Measurements from ENCODE around the gene VENTX. TPM values are rescaled to one million over a fixed set of nuclear protein-coding genes. Genes with fewer than 3 reads are reported as not detected.
A peak's percentile ranks its signal among the peaks of the same experiment; 100 is the strongest.

VENTX gene
- polyA plus RNA-seq, 1 donor (not counting 4 experiments of a cell fraction or from before 2014, with no cell fraction given): not detected

DNA sequence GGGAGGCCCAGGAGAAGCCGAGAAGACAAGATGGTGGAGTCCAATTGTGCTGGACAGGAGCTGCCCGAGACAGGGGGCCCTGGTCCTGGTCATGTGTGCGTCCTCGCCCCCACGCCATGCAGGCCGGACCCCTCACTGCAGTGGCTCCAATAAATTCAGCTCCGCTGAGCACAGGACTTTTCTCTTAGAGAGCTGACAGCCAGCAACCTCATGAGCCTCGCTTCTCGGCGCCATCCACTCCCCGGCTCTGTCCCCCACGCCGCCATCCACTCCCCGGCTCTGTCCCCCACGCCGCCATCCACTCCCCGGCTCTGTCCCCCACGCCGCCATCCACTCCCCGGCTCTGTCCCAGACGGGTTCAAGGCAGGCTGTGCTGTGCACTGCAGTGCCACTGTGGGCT, 10.4 kb upstream of the VENTX start:
- Histone ChIP-seq H3K9me3 (ENCODE audit: control insufficient read depth, low read depth, low read length) (no peaks in the 10 kb centered on the region), H4K20me1 (ENCODE audit: control insufficient read depth, extremely low read depth, insufficient read depth, low read length) (no peaks in the 10 kb centered on the region), H3K9me1 (ENCODE audit: control insufficient read depth, extremely low read depth, insufficient read depth, low read length) (no peaks in the 10 kb centered on the region), H3K27me3 (ENCODE audit: control insufficient read depth, extremely low read depth, insufficient read depth, low read length) (peaks cover 67% of the 10 kb centered on the region), H3K36me3 (ENCODE audit: control insufficient read depth in 2 of 2, extremely low read depth in 1 of 2, insufficient read depth in 2 of 2, low read length in 2 of 2) (no peaks in the 10 kb centered on the region), H3K9ac (ENCODE audit: control insufficient read depth, extremely low read depth, insufficient read depth, low read length) (no peak overlapping the region), H3K79me2 (ENCODE audit: control insufficient read depth, insufficient read depth, low read length) (no peaks in the 10 kb centered on the region), H2AFZ (ENCODE audit: control insufficient read depth, low read length) (no peak overlapping the region), H3K27ac (ENCODE audit: control insufficient read depth, insufficient read depth, low read length) (no peak overlapping the region), H3K4me2 (ENCODE audit: control insufficient read depth, extremely low read depth, insufficient read depth, low read depth, low read length) (no peak overlapping the region), H3K4me3 (ENCODE audit: control insufficient read depth in 2 of 3, extremely low read depth in 1 of 3, insufficient read depth in 2 of 3, low read depth in 1 of 3, low read length in 3 of 3) (no peak overlapping the region), H3K4me1 (ENCODE audit: control insufficient read depth, extremely low read depth, insufficient read depth, low read length) (peaks cover 4% of the 10 kb centered on the region)
- no peak for TF ChIP-seq EZH2 (IDR thresholded peaks at IDR 0.05; ENCODE audit: low read length)
- TF ChIP-seq, protein P1, sequence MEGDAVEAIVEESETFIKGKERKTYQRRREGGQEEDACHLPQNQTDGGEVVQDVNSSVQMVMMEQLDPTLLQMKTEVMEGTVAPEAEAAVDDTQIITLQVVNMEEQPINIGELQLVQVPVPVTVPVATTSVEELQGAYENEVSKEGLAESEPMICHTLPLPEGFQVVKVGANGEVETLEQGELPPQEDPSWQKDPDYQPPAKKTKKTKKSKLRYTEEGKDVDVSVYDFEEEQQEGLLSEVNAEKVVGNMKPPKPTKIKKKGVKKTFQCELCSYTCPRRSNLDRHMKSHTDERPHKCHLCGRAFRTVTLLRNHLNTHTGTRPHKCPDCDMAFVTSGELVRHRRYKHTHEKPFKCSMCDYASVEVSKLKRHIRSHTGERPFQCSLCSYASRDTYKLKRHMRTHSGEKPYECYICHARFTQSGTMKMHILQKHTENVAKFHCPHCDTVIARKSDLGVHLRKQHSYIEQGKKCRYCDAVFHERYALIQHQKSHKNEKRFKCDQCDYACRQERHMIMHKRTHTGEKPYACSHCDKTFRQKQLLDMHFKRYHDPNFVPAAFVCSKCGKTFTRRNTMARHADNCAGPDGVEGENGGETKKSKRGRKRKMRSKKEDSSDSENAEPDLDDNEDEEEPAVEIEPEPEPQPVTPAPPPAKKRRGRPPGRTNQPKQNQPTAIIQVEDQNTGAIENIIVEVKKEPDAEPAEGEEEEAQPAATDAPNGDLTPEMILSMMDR (optimal IDR thresholded peaks at IDR 0.05 in 1 of 3, IDR thresholded peaks at IDR 0.05 in 1 of 3, conservative IDR thresholded peaks at IDR 0.05 in 1 of 3; ENCODE audit: extremely low read depth in 1 of 3, insufficient read depth in 2 of 3, low read length in 3 of 3): no peak
- dilution Hi-C loops (cut with MboI; ENCODE audit: extremely low pct_ligation_motif_present, low sequenced_read_pairs): no loop called here
- FAIRE-seq: no peak
- no peak for DNase-seq (ENCODE audit: low read depth, low spot score)

DNA sequence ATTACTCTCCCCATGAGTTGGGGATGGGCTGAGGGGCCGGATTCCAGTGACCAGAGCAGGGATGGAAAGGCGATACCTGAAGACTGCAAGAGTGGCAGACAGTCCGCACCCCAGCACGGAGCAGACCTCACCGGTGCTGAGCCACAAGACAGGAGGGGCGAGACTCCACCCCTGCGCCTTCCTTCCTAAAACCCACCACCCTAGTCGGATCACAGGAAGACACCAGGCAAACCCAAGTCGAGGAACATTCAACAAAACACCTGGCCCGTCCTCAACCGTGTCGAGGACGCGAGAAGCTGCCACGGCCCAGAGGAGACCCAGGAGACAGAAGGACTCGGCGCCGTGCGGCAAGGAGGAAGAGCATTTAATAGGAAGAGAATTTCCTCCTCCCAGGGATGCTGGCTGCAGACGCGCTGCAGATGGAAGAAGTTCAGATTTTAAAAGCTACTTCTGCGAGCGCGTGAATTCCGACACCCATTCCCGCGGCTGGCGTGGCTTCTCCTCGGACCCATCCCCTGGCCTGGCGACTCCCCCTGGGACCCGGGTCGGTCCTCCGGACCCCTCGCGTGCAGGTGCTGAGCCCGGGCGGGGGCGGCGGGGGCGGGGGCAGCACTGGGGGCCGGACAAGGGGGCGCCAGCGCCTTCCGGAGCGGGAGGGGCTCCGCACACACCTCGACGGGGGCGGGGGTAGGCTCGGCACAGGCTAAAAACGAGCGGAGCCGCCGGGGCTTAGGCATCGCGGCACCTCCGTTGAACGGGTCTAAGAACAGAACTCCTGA, 8.2 kb upstream of the VENTX start:
- no peak overlapping the region for H3K9ac ChIP-seq (ENCODE audit: control insufficient read depth, extremely low read depth, insufficient read depth, low read length)
- no peak overlapping the region for H3K4me2 ChIP-seq (ENCODE audit: control insufficient read depth, extremely low read depth, insufficient read depth, low read depth, low read length)
- TF ChIP-seq EZH2 (IDR thresholded peaks at IDR 0.05; ENCODE audit: low read length): peak; percentile 97
- TF ChIP-seq, protein P1 (optimal IDR thresholded peaks at IDR 0.05 in 1 of 3, IDR thresholded peaks at IDR 0.05 in 1 of 3, conservative IDR thresholded peaks at IDR 0.05 in 1 of 3; ENCODE audit: extremely low read depth in 1 of 3, insufficient read depth in 2 of 3, low read length in 3 of 3): no peak
- H3K27me3 ChIP-seq (ENCODE audit: control insufficient read depth, extremely low read depth, insufficient read depth, low read length): peaks cover 77% of the 10 kb centered on the region
- peaks cover 4% of the 10 kb centered on the region for H3K4me1 ChIP-seq (ENCODE audit: control insufficient read depth, extremely low read depth, insufficient read depth, low read length)
- no peak overlapping the region for H3K27ac ChIP-seq (ENCODE audit: control insufficient read depth, insufficient read depth, low read length)
- H4K20me1 ChIP-seq (ENCODE audit: control insufficient read depth, extremely low read depth, insufficient read depth, low read length): no peaks in the 10 kb centered on the region
- no peaks in the 10 kb centered on the region for H3K9me1 ChIP-seq (ENCODE audit: control insufficient read depth, extremely low read depth, insufficient read depth, low read length)
- dilution Hi-C loops (cut with MboI; ENCODE audit: extremely low pct_ligation_motif_present, low sequenced_read_pairs): no loop called here
- no peak overlapping the region for H3K4me3 ChIP-seq (ENCODE audit: control insufficient read depth in 2 of 3, extremely low read depth in 1 of 3, insufficient read depth in 2 of 3, low read depth in 1 of 3, low read length in 3 of 3)
- H3K79me2 ChIP-seq (ENCODE audit: control insufficient read depth, insufficient read depth, low read length): no peaks in the 10 kb centered on the region
- DNase-seq (ENCODE audit: low read depth, low spot score) (no peak), FAIRE-seq (no peak)
- H3K36me3 ChIP-seq (ENCODE audit: control insufficient read depth in 2 of 2, extremely low read depth in 1 of 2, insufficient read depth in 2 of 2, low read length in 2 of 2): no peaks in the 10 kb centered on the region
- no peak overlapping the region for H2AFZ ChIP-seq (ENCODE audit: control insufficient read depth, low read length)
- H3K9me3 ChIP-seq (ENCODE audit: control insufficient read depth, low read depth, low read length): no peaks in the 10 kb centered on the region
